HS-5 (cell line): ENCODE data around the gene TRIM26.
"Not testable (repeated sequence)": the region's sequence is repeated elsewhere in the genome, so short reads cannot be mapped to it uniquely, and the experiment has no call there.

Experiments used
- DNase-seq: peaks from one replicate; pipeline ENCODE4 v3.0.0-alpha.2; 2012; ENCODE audit warnings: low read depth

The TRIM26 gene

GRCh38 chr6:30154709-30155519, 58.3 kb downstream of the TRIM26 start:
- DNase-seq: peak; percentile 68

DNA sequence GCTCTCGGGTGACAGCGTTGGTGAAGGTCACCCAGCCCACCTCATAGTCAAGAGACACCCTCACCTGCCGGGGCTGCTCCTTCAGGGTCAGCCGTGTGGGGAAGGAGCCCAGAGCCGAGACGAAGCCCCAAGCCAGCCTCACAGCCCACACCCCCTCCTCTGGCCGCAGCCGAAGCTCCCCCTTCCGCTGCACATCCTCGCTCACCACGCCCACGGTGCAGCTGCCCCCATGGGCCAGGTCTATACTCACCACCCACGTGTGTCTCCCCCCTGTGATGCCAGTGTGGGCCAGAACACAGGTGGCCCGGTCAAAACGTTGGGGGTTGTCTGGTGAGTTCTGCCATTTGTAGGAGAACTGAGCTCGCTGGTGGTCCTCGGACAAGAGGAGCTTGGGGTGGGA, 59.1 kb downstream of the TRIM26 start:
- no peak for DNase-seq

DNA sequence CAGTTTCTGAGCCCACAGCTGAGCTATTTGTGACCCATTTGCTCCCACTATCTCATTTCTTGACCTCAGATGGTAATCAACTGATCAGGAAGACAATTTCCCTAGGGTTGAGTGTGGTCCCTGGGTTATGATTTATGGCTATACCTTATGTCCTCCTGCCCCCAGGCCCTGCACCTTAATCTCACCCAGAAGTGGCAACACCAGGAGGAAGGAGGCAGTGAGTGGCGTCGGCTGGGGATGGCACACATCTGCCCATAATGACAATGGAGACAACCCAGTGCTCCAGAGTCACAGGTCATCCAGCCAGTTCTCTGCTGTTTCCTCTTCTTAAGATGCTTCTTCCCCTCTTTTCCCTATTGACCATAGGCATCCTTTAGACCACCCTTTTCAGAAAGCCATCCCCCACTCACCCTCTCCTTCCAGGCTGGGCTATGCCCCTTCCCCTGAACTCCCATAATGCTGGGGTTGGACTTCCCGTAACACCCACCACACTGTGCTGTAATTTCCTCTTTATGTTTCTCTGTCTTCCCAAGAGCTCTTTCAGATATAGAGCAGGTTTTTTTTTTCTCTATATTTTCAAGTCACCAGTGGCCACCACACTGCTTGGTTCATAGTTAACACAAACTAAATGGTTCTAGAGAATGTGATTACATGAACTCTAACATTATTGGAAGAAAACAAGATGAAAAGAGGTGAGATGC, 60.1 kb downstream of the TRIM26 start:
- no peak for DNase-seq

DNA sequence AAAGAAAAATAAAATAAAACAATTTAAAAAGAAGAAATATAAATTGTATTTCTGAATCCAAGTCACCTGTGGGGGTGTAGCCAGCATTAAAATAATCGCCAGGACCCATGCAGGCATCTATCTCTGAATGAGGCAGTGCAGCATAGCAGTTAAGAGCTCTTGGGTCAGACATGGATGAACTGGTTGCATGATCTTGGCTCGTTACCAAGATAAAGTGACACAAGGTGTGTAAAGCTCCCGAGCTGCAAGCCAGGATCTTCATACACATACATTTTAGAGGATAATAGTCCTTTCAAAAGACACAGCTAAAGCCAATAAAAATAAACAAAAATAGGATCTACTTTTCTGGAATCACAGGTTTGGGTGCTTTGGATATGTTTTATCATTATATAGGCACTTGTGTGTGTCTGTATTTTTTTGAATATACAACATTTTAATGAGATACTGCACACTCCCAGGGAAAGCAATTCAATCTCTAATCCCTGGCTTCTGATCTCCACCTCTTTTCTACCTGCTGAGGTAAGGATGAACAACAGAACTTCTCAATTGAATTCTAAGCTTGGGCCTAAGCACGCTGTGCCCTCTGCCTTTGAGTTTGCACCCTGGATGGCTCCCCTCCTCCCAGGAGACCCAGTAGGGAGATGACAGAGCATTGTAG, 61.1 kb downstream of the TRIM26 start:
- DNase-seq: no peak

GRCh38 chr6:30151580-30151979, 61.6 kb downstream of the TRIM26 start:
- no peak for DNase-seq

DNA sequence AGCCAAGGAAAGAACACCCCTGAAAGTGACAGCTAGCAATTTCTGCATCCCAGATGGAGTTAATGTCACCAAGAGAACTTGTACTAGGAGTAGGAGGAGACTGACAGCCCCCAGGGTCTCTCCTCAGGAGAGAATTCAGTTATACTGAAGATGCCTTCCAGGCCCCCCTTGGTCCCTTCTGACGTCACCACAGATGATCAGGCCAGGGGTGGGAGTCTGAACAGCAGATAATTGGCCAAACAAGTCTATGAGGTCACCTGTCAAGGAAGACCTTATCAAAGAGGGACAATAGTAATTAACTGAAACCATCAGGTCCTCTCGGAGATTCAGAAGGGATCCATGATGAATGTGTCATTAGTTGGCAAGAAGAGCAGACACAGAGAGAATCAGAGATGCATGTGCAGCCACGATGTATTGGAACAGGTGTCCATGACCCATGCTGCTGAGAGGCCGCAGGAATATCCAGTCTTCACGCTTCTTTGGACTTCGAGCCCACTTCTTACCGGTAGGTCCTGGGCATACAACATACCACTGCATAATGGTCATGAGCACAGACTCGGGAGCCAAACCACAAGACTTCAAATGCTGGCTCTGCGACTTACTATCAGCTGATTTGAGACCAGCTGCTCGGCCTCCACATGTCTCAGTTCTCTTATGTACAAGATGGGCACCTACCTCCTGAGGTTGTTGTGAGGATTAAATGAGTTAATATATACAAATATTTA, 62.4 kb downstream of the TRIM26 start:
- no peak for DNase-seq

GRCh38 chr6:30149858-30150550, 63.2 kb downstream of the TRIM26 start:
- no peak for DNase-seq

DNA sequence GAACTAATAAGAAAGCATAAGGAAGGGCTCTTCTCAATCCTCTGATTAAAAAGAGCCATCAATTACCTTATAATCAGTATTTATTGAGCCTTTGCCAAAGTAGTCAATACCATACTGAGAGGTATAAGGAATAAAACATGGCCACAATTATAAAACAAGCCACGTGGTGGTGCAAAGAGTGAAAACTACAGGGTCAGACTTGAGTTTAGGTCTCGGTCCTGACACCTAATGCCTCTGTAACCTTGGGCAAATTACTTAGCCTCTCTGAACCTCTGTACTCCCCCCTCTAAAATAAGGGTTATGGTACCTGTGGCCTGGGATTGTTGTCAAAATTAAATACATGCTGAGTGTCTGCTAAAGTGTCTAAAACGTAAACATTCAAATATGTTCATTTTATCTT, 64.0 kb downstream of the TRIM26 start:
- DNase-seq: no peak

- no peak for DNase-seq
Observed at GRCh38 chr6:30147096-30147495, 66.1 kb downstream of the TRIM26 start.

DNA sequence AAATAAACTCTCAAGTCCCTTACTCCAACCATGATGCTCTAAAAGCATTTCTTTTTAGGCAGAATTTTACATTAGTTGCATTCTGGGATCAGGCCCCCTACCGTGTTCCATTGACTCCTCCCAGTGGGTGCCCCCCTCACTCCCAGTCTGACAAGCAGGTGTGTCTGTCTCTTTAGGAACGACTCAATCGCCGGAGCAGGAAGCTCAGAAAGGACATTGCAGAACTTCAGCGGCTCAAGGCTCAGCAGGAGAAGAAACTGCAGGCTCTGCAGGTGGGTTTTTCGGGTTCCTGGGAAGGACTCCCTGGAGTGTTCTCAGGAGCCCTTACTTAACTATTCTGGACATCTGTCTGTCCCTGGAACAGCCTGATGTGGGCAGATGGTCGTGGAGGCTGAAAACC, 67.4 kb downstream of the TRIM26 start:
- no peak for DNase-seq

- DNase-seq: no peak
Observed at GRCh38 chr6:30144811-30145210, 68.4 kb downstream of the TRIM26 start.

DNA sequence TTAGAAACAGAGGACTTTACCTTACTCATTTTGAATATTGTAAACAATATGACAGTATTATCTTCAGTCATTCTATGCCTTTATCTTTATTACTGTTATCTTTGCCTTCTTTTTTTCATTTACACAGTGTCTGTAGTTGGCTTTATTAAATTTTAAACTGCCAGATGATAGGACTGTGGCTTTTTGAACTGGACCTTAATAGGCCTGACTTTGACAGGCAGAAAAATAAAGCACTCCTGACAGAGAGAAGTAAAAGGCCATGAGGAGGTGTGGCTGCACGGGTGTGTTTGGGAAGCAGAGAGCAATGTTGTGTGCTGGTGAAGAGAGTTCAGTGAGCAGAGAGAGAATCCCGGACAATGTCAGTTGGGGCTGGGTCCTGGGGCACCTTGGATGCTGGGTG, 69.4 kb downstream of the TRIM26 start:
- no peak for DNase-seq

GRCh38 chr6:30142665-30143064, 70.5 kb downstream of the TRIM26 start:
- DNase-seq: no peak

DNA sequence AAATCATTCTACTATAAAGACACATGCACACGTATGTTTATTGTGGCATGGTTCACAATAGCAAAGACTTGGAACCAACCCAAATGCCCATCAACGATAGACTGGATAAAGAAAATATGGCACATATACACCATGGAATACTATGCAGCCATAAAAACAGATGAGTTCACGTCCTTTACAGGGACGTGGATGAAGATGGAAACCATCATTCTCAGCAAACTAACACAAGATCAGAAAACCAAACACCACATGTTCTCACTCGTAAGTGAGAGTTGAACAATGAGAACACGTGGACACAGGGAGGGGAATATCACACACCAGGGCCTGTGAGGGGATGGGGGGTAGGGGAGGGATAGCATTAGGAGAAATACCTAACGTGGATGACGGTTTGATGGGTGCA, 73.0 kb downstream of the TRIM26 start:
- DNase-seq: not testable (repeated sequence)

DNA sequence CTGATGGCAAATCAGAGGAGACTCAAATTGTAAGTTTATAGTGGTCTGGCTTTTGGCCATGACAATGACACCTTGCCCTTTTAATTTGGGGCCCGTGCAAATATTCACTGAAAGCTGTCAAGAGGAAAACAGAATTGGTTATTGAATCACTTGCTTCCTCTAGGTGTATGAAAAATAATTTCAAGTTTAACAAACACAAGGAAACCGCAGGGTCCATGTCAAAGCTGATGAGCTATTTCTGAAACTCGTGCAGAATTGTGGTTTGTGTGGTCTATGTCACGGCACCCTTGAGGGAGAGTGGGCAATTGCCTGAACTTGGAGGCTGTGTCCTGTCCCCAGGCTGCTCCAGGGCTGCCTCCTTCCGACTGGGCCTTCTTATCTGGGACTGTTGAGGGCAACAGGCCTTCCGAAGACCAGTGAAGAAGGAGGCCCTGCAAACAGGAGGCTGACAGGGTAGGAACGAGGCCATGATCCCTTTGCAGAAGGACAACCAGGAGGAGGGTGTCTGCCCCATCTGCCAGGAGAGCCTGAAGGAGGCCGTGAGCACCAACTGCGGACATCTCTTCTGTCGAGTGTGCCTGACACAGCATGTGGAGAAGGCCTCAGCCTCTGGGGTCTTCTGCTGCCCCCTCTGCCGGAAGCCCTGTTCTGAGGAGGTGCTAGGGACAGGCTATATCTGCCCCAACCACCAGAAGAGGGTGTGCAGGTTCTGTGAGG, 76.5 kb downstream of the TRIM26 start:
- no peak for DNase-seq

DNA sequence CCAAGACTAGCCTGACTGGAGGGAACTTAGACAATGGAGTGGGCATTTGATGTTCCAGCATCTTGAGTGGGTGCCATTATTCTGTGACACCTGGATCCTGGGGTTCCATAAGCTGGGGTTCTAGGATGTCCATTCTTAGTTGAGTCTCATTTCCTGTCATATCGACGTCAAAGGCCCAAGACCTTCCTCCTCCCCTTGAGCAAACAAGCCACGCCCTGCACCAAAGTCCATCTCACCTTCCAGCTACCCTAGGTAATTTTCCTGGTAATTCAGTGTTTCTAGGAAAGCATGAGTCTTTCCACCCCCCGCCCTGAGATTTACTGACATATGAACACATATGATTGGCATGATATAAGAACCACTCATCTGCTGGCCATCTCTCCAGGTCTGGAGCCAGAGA, 77.4 kb downstream of the TRIM26 start, which contains the start of gene TRIM40:
TSS of gene TRIM40 (plus strand) at position 384 of the 400 bp plus-strand sequence. CDS start 897 bp downstream, outside the sequence.
- DNase-seq: no peak

DNA sequence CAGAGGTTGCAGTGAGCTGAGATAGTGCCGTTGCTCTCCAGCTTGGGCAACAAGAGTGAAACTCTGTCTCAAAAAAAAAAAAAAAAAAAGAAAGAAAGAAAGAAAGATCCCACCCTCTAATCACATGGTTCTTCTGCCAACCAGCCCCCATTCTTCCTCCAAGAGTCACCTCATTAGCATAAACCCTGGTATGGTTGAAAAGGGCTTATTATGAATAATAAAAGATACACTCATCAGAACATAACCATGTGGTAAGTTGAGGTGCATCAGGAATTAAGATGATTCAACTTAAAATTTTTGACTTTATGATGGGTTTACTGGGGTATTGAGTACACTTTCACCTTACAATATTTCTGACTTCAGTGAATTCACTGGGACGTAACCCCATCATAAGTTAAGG, 78.1 kb downstream of the TRIM26 start:
- DNase-seq: peak; percentile 18
